ENCODE measurements around the gene FAM3B.

GRCh38 chr21:41344146-41344545 is 27.5 kb downstream of the FAM3B start:
- TF ChIP-seq WT1 (tag by site-specific recombination; IDR thresholded peaks at IDR 0.05) (no peak), ZBTB48 (tag by site-specific recombination; IDR thresholded peaks at IDR 0.05) (no peak), MEIS1 (CRISPR knock-in tag; IDR thresholded peaks at IDR 0.05; ENCODE audit: borderline replicate concordance) (no peak), ATF2 (tag by site-specific recombination; IDR thresholded peaks at IDR 0.05; ENCODE audit: low read depth) (no peak), ZNF585B (tag by site-specific recombination; IDR thresholded peaks at IDR 0.05) (no peak), ZNF354C (tag by site-specific recombination; IDR thresholded peaks at IDR 0.05; ENCODE audit: borderline replicate concordance, low read depth) (no peak), REPIN1 (tag by site-specific recombination; IDR thresholded peaks at IDR 0.05; ENCODE audit: low read depth) (no peak)
- TF ChIP-seq, protein P1, sequence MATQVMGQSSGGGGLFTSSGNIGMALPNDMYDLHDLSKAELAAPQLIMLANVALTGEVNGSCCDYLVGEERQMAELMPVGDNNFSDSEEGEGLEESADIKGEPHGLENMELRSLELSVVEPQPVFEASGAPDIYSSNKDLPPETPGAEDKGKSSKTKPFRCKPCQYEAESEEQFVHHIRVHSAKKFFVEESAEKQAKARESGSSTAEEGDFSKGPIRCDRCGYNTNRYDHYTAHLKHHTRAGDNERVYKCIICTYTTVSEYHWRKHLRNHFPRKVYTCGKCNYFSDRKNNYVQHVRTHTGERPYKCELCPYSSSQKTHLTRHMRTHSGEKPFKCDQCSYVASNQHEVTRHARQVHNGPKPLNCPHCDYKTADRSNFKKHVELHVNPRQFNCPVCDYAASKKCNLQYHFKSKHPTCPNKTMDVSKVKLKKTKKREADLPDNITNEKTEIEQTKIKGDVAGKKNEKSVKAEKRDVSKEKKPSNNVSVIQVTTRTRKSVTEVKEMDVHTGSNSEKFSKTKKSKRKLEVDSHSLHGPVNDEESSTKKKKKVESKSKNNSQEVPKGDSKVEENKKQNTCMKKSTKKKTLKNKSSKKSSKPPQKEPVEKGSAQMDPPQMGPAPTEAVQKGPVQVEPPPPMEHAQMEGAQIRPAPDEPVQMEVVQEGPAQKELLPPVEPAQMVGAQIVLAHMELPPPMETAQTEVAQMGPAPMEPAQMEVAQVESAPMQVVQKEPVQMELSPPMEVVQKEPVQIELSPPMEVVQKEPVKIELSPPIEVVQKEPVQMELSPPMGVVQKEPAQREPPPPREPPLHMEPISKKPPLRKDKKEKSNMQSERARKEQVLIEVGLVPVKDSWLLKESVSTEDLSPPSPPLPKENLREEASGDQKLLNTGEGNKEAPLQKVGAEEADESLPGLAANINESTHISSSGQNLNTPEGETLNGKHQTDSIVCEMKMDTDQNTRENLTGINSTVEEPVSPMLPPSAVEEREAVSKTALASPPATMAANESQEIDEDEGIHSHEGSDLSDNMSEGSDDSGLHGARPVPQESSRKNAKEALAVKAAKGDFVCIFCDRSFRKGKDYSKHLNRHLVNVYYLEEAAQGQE (tag by site-specific recombination; IDR thresholded peaks at IDR 0.05) = no peak
- TF ChIP-seq, protein P2, sequence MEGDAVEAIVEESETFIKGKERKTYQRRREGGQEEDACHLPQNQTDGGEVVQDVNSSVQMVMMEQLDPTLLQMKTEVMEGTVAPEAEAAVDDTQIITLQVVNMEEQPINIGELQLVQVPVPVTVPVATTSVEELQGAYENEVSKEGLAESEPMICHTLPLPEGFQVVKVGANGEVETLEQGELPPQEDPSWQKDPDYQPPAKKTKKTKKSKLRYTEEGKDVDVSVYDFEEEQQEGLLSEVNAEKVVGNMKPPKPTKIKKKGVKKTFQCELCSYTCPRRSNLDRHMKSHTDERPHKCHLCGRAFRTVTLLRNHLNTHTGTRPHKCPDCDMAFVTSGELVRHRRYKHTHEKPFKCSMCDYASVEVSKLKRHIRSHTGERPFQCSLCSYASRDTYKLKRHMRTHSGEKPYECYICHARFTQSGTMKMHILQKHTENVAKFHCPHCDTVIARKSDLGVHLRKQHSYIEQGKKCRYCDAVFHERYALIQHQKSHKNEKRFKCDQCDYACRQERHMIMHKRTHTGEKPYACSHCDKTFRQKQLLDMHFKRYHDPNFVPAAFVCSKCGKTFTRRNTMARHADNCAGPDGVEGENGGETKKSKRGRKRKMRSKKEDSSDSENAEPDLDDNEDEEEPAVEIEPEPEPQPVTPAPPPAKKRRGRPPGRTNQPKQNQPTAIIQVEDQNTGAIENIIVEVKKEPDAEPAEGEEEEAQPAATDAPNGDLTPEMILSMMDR (tag by site-specific recombination; IDR thresholded peaks at IDR 0.05) = no peak
- TF ChIP-seq, protein P3, sequence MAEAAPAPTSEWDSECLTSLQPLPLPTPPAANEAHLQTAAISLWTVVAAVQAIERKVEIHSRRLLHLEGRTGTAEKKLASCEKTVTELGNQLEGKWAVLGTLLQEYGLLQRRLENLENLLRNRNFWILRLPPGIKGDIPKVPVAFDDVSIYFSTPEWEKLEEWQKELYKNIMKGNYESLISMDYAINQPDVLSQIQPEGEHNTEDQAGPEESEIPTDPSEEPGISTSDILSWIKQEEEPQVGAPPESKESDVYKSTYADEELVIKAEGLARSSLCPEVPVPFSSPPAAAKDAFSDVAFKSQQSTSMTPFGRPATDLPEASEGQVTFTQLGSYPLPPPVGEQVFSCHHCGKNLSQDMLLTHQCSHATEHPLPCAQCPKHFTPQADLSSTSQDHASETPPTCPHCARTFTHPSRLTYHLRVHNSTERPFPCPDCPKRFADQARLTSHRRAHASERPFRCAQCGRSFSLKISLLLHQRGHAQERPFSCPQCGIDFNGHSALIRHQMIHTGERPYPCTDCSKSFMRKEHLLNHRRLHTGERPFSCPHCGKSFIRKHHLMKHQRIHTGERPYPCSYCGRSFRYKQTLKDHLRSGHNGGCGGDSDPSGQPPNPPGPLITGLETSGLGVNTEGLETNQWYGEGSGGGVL (tag by site-specific recombination; IDR thresholded peaks at IDR 0.05) = no peak

Data from HEK293 (cell line).